ENCODE data around the gene YPEL1.
"Not testable (repeated sequence)": the region's sequence is repeated elsewhere in the genome, so short reads cannot be mapped to it uniquely, and the experiment has no call there.

YPEL1 gene

DNA sequence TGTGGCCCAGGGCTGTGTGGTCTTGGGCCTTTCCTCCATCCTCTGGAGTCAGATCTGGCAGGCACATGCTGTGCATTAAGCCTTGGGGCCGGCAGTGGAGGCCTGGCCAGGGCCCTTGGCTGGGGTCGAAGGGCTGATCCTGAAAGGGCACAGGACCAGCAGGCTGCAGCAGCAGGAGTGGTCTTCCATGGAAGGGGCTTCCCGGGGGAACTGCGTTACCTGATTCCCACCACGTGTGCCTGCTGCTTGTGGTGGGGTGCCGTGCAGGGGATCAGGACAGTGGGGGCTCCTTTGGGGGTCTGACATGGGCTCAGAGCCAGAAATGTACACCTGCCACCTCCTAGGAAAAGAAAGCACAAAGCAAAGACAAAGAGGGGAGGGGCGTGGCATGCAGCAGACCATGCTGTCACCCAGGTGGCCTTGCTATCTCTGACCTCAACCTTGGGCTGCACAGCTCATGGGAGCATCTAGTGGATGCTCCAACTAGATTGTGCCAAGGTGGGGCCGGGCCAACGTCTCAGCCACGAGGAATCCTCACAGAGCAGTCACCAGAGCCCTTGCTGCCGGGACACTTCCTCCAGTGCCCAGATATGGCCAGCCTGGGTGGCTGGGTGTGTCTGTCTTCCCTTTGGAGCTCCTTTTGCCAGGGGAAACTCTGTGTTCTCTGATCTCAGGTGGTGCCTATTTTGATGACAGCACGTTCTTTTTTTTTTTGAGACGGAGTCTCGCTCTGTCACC, 17.9 kb upstream of the YPEL1 start:
- DNase-seq, result no peak
- no peak for ATAC-seq

DNA sequence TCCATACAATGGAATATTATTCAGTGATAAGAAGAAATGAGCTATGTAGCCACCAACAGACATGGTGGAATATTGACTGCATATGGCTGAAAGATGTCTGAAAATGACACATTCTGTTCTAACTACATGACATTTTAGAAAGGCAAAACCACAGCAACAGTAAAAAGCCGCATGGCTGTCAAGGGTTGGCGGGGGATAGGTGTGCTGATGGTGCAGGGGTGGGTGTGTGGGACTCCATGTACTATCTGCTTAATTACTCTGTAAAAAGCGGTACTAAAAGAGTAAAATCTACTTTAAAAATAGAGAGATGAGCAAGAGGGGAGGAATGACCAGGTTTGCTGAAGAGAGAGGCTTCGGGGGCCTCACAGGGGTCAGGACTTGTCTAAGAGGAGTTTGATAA, 16.7 kb upstream of the YPEL1 start:
- ATAC-seq (peak; percentile 41), DNase-seq (no peak)

DNA sequence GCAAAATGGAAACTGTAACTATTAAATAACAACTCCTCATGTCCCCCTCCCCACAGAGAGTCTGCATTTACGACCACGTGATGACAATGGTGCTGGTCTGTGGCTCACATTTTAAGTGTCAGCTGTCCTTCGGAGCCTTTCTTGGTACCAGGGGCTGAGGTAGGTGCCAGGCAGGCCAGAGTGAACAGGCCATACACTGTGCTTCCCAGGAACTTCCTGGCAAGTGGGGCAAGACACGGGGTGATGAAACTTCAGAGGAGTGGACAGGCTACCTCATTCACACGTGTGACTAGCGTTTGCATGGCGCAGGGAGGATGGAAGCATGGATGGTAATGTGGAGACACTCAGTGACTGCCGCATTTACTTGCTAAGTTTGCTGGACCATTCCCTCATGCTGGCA, 10.4 kb upstream of the YPEL1 start:
- ATAC-seq (no peak), DNase-seq (no peak)

DNA sequence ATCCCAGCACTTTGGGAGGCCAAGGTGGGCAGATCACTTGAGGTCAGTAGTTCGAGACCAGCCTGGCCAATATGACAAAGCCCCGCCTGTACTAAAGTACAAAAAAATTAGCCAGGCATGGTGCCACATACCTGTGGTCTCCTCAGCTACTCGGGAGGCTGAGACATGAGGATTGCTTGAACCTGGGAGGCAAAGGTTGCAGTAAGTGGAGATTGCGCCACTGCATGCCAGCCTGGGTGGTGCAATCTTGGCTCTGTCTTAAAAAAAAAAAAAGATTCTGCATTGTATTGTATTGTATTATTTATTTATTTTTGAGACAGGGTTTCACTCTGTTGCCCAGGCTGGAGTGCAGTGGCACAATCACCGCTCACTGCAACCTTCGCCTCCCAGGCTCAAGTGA, 9.3 kb upstream of the YPEL1 start:
- not testable (repeated sequence) for ATAC-seq, DNase-seq

DNA sequence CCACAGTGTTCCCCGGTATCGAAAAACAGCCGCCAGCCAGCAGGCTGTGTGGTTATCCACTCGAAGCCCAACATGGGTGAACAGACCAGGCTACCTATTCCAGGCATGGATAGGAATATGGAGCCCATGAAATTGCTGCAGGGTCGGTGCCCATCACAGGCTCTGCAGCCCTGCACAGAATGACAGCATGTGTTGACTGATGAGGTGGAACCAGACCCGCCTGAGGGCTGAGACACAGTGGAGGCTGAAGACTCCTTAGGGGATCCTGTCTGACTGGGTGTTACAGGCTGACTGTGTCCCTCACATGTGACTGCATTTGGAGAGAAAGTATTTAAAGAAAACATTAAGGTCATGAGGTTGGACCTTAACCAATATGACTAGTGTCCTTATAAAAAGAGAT, 6.2 kb upstream of the YPEL1 start:
- ATAC-seq, result no peak
- DNase-seq, result no peak

DNA sequence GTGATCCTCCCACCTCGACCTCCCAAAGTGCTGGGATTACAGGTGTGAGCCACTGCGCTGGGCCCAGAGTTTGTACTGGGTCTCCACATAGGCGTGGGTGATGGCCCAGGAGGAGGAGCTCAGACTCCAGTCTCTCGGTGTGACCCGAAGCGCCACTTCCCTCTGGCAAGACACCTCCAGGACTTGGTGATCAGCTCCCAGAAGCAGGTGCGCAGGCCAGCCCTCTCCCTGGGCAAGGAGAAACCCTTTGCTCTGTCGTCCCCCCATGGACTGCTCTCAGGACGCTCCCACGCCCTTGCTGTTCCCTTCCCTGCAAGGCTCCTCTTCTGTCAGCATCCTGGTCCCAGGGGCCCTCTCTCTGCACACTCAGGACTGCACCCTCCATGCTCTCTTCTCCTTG, 5.5 kb upstream of the YPEL1 start:
- ATAC-seq (no peak), DNase-seq (no peak)

DNA sequence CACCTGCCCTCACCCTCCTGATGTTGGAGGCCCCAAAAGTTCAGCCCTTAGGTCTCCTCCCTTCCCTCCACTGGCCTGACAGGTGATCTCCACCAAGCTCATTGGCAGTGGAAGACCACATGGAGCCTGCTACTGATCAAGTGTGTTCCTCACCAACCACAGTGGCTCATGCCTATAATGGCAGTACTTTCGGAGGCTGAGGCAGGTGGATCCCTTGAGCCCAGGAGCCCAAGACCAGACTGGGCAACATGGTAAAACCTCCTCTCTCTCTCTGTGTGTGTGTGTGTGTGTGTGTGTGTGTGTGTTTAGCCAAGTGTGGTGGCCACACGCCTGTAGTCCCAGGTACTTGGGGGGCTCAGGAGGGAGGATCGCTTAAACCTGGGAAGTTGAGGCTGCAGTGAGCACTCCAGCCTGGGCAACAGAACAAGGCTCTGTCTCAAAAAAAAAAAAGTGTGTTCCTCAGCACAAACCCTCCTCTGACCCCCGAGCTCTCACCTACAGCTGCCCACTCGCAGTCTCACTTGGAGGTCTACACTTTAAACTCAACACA, 4.3 kb upstream of the YPEL1 start:
- ATAC-seq (no peak), DNase-seq (no peak)

DNA sequence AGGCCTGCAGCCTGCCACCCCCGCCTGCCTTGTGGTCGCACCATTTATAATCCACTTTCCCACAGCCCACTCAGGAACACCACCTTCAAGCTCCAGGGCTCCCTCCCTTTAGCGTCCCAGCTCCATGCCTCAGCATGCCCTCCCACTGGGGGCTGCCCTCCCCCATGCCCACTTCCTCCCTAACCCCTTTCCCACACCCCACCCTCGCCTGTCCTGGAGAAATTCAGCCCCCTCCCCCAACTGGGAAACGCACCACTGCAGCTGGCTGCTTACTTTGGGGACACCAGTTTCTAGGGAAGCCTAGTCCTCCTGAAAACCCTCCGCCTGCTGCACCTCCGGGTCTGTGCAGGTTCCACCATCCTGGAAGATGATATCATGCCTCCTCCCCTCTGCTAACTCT, 3.4 kb upstream of the YPEL1 start:
- ATAC-seq, result no peak
- no peak for DNase-seq

DNA sequence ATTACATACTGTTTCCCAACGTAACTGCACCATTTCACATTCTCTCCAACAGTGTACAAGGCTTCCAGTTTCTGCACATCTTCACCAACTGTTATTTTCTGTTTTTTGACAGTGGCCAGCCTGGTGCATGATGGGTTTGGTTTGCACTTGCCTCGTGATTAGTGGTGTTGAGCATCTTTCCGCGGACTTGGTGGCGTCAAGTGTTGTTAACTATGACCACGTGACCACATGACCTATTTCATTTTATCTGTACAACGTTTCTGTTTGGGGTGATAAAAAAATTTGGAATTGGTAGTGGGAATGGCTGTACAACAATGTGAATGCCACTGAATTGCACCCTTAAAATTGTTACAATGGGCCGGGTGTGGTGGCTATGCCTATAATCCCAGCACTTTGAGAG, 2.5 kb upstream of the YPEL1 start:
- DNase-seq (no peak), ATAC-seq (no peak)

DNA sequence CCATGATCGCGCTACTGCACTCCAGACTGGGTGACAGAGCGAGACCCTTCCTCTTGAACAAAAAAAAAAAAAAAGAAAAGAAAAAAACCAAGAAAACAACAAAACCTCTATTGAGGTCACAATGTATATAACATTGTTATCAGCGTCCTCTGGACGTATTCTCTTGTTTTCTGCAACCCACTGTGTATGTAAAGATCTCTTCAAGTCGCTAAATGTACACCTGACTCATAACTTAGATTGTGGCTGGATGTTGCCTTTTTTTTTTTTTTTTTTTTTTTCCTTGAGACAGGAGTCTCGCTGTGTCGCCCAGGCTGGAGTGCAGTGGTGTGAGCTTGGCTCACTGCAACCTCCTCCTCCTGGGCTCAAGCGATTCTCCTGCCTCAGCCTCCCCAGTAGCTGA, 1.4 kb upstream of the YPEL1 start:
- DNase-seq, result no peak
- no peak for ATAC-seq

DNA sequence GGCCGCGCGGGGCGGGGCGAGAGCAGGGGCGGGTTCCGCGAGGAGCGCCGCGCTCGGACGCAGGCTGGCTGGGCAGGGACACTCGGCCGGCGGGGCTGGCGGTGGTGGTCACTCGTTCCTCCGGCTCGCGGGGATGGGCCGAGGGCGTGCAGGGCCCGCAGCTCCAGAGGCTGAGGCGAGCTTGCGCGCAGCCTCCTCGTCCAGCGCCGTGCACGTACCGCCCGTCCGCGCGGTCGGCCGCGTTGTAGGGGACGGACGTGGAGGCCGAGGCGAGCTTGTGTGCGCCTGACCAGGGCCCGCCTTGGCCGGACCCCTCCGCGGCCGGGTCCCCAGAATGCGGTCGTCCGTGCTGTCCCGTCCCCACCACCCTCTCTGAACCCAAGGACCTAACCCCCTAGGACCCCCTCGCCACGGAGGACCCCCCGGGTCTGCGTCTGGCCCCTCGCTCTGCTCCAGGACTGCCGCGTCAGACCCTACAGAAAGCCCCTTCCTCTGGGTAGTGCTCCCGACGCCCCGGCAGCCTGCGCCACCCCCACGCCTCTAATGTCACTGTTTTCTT, 569 bp upstream of the YPEL1 start:
- DNase-seq, result no peak
- no peak for ATAC-seq

DNA sequence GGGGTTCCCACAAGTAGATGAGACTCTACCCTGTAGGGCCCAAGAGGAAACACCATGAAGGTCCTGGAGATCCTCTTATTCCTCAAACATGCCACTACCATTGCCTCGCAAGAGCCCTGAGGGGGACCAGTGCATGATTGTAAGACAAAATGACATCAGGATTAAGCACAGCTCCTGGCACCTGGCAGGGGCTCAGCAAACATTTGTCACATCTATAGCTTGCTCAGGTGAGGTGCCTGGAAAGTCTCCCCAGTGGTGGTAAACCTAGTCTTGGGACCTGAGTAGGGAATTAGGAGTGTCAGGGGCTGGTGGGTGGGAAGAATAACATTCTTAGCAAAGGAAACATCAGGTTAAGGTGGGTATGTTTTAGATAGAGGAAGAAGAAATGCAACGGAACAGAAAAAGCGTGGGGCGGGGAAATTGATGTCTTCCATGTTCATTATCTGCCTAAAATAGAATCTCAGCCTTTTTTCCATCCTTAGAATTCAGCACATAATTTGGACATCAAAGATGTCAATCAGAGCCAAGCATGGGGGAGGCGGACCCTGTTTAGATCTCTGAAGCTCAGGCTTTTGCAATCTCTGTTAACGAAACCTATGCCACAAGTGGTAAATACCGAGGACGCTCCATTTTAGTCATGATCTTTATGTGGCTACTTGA, 924 bp downstream of the YPEL1 start:
- ATAC-seq, result no peak

DNA sequence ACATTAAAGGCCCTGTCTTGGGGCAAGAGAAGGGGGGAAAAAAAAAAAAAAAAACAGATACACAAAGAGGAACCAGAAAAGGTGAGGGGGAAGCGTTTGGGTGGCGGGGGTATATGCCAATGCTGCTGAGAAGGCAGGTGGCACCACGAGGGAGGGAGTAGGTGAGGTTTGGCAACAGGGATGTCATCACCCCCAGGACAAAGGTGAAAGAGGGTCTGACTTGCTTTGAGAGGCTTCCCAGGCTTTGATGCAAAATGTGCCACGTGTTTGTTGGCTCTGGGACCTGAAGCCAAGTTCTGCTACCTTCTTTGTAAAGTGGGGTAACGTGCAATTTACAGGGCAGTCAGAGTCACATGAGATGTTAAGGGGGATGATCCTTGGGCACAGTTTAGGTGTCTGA, 4.1 kb downstream of the YPEL1 start:
- ATAC-seq, result no peak
- no peak for DNase-seq

More for the DNA sequence above, 924 bp downstream of the YPEL1 start:
- no peak for DNase-seq

DNA sequence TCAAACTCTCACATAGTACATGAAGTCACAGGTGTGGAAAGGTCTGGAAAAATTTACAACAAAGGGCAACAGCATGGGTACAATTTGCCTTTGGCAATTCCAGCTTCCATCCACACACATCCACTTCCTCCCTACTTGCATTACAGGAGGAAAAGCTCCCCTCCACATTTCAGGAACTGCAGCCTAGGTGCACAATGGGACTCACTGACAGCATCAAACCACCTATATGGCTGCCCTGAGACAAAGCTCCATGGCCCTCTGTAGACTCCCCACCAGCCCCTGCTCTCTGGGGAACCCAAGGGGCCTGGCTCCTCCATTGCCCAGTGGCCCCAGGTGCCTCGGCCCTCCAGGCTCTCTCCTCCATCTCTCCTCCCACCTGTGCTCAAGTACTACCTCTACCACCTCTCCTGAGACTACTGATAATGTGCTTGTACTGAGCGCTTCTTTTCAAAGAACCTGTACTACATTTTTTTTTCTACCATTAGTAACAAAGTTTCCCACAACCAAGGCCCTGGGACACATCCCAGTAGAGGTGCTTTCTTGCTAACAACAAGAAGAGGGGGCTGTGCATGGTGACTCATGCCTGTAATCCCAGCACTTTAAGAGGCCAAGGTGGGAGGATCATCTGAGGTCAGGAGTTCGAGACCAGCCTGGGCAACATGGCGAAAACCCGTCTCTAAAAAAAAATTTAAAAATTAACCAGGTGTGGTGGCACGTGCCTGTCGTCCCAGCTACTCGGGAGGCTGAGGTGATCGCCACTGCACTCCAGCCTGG, 4.9 kb downstream of the YPEL1 start:
- ATAC-seq (no peak), DNase-seq (no peak)

DNA sequence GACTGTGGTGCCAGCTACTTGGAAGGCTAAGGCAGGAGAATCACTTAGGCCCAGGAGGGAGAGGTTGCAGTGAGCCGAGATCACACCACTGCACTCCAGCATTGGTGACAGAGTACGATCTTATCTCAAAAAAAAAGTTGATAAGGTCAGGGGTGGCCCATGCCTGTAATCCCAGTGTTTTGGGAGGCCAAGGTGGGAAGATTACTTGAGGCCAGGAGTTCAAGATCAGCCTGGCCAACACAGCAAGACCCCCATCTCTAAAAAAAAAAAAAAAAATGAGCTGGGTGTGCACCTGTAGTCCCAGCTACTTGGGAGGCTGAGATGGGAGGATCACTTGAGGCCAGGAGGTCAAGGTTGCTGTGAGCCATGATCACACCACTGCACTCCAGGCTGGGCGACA, 6.4 kb downstream of the YPEL1 start:
- not testable (repeated sequence) for ATAC-seq, DNase-seq

DNA sequence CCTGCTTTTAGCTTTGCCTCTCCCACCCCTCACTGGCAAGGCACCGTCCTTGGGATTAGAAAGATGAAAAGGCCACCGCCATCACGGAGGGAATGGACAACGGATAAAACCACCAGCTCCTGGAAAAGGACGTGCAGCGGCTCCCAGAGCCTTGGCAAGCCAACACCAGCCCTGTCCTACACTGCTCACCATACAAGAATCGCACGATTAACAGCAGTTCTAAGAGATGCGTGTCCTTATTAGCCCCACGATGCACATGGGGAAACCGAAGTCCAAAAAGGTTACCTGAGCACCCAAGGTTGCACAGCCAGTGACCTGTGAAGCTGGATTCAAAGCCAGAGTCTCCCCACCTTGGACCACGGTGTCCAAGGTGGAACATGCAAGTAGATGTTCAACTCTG, 7.3 kb downstream of the YPEL1 start:
- DNase-seq (no peak), ATAC-seq (no peak)

DNA sequence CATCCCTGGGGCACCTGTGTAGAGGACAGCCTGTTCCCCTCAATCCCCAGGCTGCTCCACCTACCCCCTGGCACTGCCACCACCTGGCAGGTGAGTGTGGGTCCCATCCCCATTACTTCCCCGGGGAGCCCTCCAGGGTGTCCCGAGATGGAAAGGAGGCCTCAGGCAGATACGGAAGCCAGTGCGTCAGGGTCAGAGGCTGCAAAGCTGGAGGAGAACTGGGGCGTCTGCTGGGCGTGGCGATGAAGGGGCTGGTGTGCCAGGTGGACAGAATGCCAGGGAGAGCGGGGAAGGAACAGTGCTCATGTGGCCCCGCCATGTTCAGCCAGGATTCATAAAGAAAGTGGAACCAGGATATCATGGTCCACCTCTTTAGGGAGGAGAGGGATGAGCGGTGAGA, 7.8 kb downstream of the YPEL1 start:
- DNase-seq (no peak), ATAC-seq (no peak)

DNA sequence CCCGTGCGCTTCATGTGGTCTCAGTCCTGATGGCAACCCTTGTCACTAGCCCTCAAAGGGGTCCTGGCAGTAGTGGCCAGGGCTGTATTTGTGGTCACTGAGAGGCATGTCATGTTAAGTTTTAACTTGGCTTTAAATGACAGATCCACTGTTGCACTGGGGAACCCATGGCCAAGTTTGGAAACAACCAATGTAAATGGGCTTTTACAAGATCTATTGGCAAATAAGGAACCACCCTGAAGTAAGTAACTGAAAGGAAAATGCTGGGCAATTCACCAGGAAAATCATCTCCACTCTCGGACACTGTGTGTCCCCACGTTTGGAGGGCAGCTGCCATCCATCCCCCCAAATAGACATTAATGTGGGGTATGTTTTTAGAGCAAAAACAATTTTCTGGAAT, 8.4 kb downstream of the YPEL1 start:
- no peak for ATAC-seq
- DNase-seq, result no peak

DNA sequence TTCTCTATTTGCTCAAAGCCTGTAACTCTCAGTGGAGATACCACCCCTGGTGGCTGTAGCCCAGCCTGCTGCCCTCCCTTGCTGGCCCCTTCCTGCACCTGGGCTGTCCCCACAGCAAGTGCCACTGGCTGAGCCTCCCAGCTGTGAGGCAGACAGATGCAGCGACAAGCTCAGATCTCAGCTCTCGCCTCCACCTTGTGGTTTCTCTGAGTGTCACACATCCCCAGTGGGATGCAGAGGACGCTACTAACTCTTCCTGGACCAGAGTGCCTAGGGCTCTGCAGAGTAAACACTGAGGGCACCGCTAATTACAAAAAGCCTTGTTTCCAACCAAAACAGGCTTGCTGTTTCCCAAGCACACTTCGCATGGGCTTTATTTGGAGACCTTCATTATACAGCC, 8.9 kb downstream of the YPEL1 start:
- peak; percentile 82 for ATAC-seq
- peak; percentile 41 for DNase-seq

DNA sequence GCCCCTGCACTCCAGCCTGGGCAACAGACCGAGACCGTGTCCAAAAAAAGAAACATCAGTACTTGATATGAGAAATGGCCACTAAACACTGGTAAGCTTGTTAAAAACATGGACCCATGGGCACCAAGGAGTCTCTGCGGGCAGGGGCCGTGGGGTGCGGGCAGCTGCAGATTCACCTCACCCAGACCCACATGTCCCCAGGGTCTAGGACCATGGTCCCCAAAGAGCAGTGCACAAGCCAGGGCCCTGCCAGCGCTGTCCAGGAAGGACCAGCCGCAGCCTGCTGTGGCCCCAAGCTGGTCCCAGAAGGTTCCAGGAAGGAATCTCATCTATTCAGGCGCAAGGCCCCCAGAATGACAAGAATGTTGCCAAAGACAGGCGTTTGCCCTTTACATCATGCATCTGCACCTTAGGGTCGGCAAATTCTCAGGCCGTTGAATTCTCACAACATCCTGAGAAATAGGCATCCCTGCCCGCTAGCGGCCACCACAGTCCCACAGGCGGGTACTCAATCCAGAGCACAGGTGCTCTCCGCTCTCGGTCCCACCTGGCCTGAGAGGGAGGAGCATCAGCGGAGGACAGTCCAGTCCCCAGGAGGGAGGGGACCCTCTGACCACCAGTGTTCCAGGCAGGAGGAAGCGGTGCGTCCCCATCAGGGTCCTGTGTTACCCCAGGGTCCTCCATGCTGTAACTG, 9.5 kb downstream of the YPEL1 start:
- ATAC-seq, result peak; percentile 16
- no peak for DNase-seq

DNA sequence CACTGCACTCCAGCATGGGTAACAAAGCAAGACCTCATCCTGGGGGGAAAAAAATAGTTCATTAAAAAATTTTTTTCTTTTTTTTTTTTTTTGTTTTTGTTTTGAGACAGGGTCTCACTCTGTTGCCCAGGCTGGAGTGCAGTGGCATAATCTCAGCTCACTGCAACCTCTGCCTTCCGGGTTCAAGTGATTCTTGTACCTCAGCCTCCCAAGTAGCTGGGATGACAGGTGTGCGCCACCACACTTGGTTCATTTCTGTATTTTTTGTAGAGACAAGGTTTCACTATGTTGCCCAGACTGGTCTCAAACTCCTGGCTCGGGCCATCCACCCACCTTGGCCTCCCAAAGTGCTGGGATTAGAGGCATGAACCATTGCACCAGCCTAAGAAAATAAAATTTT, 11.1 kb downstream of the YPEL1 start:
- ATAC-seq, DNase-seq: not testable (repeated sequence)
